Prostate gland (tissue), 2 donors: ENCODE results near the gene IL5.
"Not testable (repeated sequence)": the region's sequence is repeated elsewhere in the genome, so short reads cannot be mapped to it uniquely, and the experiment has no call there.

ENCODE experiments used
- POLR2A ChIP-seq: fragments of 450-650 bp; IDR thresholded peaks from one replicate; pipeline ENCODE4 v1.6.1; 2016; ENCODE audit warnings: antibody characterized with exemption, mild to moderate bottlenecking
- TF ChIP-seq, protein P1 (sequence below), 4 experiments: fragments of 200-600 bp in 2 of 4; fragments of 450-650 bp in 2 of 4; sonication (generic) in 2 of 4; IDR thresholded peaks; 1 replicate in 3 of 4; 2 replicates in 1 of 4; pipeline ENCODE4 v1.5.1; 2016 to 2019; ENCODE audit warnings: antibody characterized with exemption in 4 of 4, mild to moderate bottlenecking in 2 of 4, moderate library complexity in 2 of 4

- TF ChIP-seq, protein P1, sequence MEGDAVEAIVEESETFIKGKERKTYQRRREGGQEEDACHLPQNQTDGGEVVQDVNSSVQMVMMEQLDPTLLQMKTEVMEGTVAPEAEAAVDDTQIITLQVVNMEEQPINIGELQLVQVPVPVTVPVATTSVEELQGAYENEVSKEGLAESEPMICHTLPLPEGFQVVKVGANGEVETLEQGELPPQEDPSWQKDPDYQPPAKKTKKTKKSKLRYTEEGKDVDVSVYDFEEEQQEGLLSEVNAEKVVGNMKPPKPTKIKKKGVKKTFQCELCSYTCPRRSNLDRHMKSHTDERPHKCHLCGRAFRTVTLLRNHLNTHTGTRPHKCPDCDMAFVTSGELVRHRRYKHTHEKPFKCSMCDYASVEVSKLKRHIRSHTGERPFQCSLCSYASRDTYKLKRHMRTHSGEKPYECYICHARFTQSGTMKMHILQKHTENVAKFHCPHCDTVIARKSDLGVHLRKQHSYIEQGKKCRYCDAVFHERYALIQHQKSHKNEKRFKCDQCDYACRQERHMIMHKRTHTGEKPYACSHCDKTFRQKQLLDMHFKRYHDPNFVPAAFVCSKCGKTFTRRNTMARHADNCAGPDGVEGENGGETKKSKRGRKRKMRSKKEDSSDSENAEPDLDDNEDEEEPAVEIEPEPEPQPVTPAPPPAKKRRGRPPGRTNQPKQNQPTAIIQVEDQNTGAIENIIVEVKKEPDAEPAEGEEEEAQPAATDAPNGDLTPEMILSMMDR (IDR thresholded peaks at IDR 0.05) = not testable (repeated sequence)
- TF ChIP-seq POLR2A = not testable (repeated sequence)
These were observed 41.2 kb upstream of the IL5 start for GRCh38 chr5:132584560-132584959.
